SKM-1 treated with dmso at 0.1 percent for 144 hours (cell line): ENCODE data around the gene IL36B.
"Not testable (repeated sequence)": the region's sequence is repeated elsewhere in the genome, so short reads cannot be mapped to it uniquely, and the experiment has no call there.

Experiments
- DNase-seq: peaks from one replicate; lab custom pipeline; 2025; ENCODE audit not compliant: unreplicated experiment; lab: John Stamatoyannopoulos, UW

Gene IL36B

DNA sequence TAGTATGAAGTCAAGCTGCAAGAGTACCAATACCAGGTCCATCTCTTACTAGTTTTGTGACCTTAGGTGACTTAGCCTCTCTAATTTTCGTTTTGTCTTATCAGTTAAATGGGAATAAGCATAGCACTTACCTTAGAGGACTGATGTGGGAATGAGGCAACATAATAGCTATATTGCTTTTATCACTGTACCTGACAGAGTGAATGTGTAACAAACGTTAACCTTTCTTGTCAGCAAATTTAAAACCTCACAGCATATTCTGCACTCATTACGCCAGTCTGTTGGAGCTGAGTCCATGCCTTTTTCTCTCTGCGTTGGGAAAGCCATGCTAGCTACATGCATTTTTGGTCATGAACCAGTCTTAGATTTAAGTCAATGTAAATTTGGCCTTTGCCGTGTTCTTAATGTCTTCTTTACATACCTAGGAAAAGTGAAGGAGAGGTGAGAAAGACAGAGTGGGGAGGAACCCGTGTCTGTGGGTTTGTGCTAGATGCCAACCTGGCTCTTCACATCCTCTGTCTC, at the start of gene IL36B:
TSS of gene IL36B (minus strand) at position 472 of the 522 bp plus-strand sequence.
- no peak for DNase-seq

GRCh38 chr2:113102133-113102532, 49.5 kb upstream of the IL36B start:
- DNase-seq: no peak

- no peak for DNase-seq
These were observed 45.9 kb upstream of the IL36B start for GRCh38 chr2:113098532-113098931.

- no peak for DNase-seq
These were observed 45.4 kb upstream of the IL36B start for GRCh38 chr2:113098041-113098440.

DNA sequence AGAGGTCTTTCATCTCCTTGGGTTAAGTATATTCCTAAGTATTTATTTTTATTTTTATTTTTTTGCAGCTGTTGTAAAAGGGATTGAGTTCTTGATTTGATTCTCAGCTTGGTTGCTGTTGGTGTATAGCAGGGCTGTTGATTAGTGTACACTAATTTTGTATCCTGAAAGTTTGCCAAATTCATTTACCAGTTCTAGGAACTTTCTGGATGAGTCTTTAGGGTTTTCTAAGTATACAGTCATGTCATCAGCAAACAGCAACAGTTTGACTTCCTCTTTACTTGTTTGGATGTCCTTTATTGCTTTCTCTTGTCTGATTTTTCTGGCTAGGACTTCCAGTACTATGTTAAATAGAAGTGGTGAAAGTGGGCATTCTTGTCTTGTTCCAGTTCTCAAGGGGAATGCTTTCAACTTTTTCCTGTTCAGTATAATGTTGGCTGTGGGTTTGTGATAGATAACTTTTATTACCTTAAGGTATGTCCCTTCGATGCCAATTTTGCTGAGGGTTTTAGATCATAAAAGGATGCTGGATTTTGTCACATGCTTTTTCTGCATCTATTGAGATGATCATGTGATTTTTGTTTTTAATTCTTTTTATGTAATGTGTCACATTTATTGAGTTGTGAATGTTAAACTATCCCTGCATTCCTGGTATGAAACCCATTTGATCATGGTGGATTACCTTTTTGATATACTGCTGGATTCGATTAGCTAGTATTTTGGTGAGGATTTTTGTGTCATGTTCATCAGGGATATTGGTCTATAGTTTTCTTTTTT, 44.4 kb upstream of the IL36B start:
- not testable (repeated sequence) for DNase-seq

DNA sequence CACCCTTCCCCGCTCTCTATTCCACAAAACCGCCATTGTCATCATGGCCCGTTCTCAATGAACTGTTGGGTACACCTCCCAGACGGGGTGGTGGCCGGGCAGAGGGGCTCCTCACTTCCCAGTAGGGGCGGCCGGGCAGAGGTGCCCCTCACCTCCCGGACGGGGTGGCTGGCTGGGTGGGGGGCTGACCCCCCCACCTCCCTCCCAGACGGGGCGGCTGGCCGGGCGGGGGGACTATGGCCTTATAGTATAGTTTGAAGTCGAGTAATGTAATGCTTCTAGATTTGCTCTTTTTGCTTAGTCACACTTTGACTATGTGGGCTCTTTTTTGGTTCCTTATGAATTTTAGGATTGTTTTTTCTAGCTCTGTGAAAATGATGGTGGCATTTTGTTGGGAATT, 43.6 kb upstream of the IL36B start:
- not testable (repeated sequence) for DNase-seq

GRCh38 chr2:113093613-113093977, 40.9 kb upstream of the IL36B start:
- no peak for DNase-seq

DNA sequence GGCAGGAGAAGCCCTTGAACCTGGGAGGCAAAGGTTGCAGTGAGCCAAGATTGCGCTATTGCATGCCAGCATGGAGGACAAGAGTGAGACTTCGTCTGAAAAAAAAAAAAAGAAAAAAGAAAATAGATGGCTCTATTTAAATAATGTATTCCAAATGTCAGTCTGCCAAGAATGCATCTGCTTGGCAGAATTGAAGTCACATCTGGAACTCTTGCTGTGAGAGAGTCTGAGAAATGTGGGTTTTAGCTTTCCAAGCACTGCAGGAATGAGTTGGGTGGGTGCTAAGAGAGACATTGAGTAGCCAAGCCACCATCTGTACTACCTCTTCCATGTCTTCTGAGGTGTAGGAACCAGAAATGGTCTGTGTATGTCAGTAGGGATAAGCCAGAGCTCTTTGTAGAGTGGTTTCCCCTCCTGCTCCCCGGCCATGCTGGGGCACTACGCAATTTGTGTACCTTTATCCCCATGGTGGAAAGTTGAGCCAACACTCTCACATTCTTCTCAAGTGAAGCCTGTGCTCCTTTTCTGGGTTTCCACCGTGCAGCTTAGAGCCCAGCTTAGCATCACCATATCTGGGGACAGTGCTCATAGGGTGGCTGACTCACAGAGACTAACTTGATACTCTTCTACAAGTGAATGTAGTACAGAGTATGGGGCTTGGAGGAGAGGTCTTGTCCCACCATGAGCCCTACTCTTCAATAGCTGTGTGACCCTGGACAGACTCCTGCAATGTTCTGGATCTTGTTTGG, 40.4 kb upstream of the IL36B start:
- DNase-seq: no peak

GRCh38 chr2:113091231-113091896, 38.7 kb upstream of the IL36B start:
- no peak for DNase-seq

DNA sequence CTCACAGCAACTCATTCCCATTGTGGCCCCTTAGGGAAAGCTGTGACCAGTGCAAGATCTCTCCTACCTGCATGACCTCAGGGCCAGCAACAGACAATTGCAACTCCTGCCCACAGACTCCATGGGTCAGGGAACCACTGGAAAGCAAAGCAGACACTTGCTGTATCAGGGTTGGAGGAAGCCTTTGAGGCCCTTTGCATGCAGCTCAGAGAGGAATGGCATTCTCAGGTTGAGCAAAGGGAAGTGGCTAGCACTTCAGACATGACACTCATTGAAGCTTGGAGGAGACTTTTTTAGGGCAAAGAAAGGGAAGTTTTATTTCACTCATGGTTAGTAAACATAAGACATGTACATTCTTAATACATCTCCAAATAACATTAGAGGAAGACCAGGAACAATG, 37.2 kb upstream of the IL36B start:
- DNase-seq: peak; percentile 52

DNA sequence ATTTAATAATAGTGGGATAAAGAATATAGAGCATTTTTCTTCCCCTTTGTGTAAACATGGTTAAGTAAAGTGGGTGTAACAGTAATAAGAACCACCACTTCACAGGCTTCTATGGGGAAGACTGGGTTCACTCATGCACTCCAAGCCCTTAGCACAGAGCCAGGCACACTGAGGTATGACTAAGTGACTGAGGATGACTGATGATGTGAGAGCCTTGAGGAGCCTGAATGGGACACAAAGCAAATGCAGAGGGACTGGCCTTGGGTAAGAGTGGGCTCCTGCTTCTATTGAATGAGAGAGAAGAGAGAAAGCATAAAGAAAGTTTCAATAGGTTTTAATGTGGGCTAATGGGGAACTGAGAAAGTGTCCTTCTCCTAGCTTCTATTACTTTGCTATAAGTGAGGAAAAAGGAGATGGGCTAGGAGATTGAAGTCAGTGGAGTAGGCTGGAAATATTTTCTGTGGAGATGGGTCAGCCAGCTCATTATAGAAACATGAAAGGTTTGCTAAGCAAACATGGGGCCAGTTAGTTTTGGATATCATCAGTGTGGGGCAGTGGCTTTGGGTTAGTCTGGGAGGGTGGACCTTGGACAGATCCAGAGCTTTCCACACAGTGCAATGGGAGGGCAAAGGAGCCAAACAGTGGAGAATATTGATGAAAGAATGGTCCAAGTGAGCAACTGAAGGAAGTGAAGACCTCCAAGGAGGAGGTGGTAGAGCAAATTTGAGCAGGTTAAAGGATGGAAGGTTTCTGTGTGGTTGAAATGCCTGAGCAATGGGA, 35.7 kb upstream of the IL36B start:
- no peak for DNase-seq

DNA sequence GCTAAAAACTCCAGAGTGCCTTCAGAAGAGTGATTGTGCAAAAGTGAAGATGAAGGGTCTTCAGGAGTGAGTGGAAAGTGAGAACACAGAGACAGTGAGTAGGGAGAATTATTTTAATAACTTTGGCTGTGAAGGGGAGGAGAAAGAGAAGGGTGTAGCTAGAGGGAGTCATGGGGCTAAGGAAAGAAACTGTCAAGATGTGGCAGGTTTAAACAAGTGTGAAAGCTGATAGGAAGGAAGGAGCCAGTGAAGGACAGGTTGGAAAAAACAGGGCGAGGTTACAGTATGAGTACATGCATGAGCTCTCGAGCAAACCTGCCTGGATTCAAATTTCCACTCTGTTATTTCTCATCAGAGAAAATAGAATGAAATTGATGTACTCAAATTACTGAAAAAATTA, 32.9 kb upstream of the IL36B start:
- DNase-seq: no peak

DNA sequence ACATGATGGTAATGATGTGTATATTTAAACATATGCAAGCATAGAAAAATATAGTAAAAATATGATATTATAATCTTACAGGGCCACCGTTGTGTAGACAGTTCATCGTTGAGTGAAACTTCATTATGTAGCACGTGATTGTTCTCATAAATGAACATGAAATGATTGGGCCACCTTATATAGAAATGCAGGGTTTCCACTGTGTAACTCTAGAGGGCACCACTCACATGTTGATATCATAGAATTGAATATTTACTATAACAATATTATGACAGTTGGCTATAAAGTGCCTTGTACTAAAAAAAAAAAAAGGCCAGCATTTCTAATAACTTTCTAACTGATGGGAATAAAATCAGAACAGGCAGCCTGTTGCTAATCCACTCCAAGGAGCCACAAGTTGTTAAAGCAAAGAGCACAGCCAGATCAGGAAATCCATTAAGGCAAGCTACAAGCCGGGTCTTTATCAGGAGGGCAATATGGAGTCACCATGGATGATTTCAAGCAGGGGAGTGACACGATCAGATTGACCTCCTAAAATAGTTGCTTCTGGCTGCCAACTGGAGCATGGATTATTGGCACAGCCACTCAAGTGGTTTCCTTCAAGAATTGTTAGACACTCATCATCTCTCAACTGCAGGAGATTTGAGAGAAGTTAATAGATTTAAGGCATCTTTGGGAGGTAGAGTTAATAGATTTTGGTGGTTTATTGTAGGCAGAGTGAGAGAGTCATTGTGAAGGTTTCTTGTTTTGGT, 31.8 kb upstream of the IL36B start:
- DNase-seq: no peak

DNA sequence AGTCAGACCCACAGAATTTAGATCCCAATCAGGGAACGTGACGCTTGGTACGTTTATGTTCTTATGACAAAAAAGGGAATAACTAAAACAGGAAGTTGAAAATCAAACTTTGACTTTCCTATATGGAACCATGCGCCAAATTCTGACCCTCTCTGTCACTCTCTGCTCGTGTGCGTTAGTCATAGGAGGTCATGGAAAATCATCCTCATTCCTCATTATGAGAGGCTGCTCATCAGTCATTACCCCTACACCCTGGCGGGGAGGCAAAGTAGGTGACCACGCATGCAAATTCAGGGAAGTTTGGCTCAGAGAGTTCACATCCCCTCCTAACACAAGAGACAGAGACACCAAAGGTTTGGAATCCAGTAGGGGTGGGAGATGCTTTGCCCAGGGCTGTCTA, 30.6 kb upstream of the IL36B start:
- no peak for DNase-seq

- no peak for DNase-seq
These were observed 29.0 kb upstream of the IL36B start for GRCh38 chr2:113081488-113082210.

DNA sequence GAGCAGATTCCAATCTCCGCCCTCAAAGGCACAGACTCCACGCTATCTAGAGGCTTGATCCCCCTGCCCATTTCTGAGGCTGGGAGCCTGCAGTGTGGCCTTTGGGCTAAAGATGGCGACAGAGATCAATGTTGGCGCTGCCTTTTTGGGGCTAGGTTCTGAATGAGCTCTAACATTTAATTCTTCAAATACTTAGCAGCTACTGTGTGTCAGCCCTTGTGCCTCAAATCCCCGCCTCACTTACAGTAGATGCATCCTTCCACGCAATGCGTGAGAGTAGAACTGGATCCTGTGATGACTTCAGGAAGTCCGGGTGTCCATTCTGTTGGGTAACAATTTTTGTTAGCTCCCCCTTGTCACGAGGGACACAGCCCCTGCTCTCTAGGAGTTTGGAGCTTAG, 27.5 kb upstream of the IL36B start:
- no peak for DNase-seq

DNA sequence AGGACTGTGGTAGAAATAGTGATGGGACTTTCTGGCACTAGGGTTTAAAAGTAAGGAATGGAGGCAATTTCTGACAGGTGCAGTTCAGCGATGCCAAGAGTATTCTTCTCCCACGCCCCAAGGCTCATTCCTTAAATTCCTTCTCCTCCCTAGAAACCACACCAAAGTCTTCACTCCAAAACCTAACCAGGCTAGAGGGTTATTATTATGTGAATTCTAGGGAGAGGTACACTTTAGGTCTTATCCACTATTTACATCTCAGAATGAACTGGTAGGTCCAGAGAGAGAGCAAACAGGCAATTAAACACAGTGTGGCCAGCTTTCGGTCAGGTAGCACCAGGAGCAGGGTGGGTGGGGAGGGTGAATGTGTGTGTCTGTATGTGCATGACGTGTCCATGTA, 26.5 kb upstream of the IL36B start:
- DNase-seq: no peak

GRCh38 chr2:113078350-113078839, 25.7 kb upstream of the IL36B start:
- DNase-seq: no peak

- no peak for DNase-seq
These were observed 25.3 kb upstream of the IL36B start for GRCh38 chr2:113077921-113078320.
